Measurements from ENCODE around the gene NMT2. TPM values are rescaled to one million over a fixed set of nuclear protein-coding genes. Genes with fewer than 3 reads are reported as not detected.

Gene NMT2
- total RNA-seq, 1 experiment from 2014 or later = 14.3 TPM

GRCh38 chr10:15158448-15158847 is 10.0 kb downstream of the NMT2 start:
- Histone ChIP-seq H3K27ac (ENCODE audit: low read length) (no peak overlapping the region), H3K27me3 (ENCODE audit: control insufficient read depth, insufficient read depth, low read length) (no peaks in the 10 kb centered on the region), H3K4me1 (ENCODE audit: control insufficient read depth, insufficient read depth, low read length) (no peaks in the 10 kb centered on the region), H3K9me3 (ENCODE audit: control insufficient read depth, insufficient read depth, low read depth, low read length) (no peaks in the 10 kb centered on the region), H3K4me3 (ENCODE audit: low read depth in 2 of 2, low read length in 2 of 2) (no peak overlapping the region), H3K36me3 (ENCODE audit: control insufficient read depth, insufficient read depth, low read length) (no peaks in the 10 kb centered on the region)
- ChIA-PET POLR2A (interaction anchor here (0.6 kb wide), 1 partner anchor 64 kb away, joined by 7 read pairs; no protein-coding TSS in a partner anchor), CTCF (no interaction called here)
- ATAC-seq (no peak), DNase-seq (ENCODE audit: low read depth, low spot score) (no peak)
- TF ChIP-seq SIN3A (IDR thresholded peaks at IDR 0.05; ENCODE audit: borderline replicate concordance, insufficient read depth, low read depth, low read length) = no peak
- TF ChIP-seq POLR2AphosphoS5 (IDR thresholded peaks at IDR 0.05; ENCODE audit: low read depth, low read length) = no peak
- no peak for TF ChIP-seq TCF7L2 (IDR thresholded peaks at IDR 0.05; ENCODE audit: low read depth, low read length)
- TF ChIP-seq REST (IDR thresholded peaks at IDR 0.05; ENCODE audit: insufficient read depth in 1 of 2, low read depth in 2 of 2, low read length in 1 of 2) = no peak
- TF ChIP-seq CTCF (IDR thresholded peaks at IDR 0.05) = no peak
- intact Hi-C loops (cut with micrococcal nuclease; ENCODE audit: unreplicated experiment) = no loop called here
- no TSS peak for BruUV-seq (replicated peaks)
- in situ Hi-C loops (cut with HindIII; ENCODE audit: low pct_unique_long_range_greater_than_20kb, low sequenced_read_pairs) = no loop called here

GRCh38 chr10:15155978-15156656 is 12.4 kb downstream of the NMT2 start:
- in situ Hi-C loops (cut with HindIII; ENCODE audit: low pct_unique_long_range_greater_than_20kb, low sequenced_read_pairs) = no loop called here

More at GRCh38 chr10:15155978-15156656, 12.4 kb downstream of the NMT2 start:
- POLR2A ChIA-PET = no interaction called here
- Histone ChIP-seq H3K27me3 (ENCODE audit: control insufficient read depth, insufficient read depth, low read length) (no peaks in the 10 kb centered on the region), H3K4me1 (ENCODE audit: control insufficient read depth, insufficient read depth, low read length) (no peaks in the 10 kb centered on the region), H3K27ac (ENCODE audit: low read length) (no peak overlapping the region), H3K9me3 (ENCODE audit: control insufficient read depth, insufficient read depth, low read depth, low read length) (no peaks in the 10 kb centered on the region), H3K36me3 (ENCODE audit: control insufficient read depth, insufficient read depth, low read length) (no peaks in the 10 kb centered on the region), H3K4me3 (ENCODE audit: low read depth in 2 of 2, low read length in 2 of 2) (no peak overlapping the region)
- DNase-seq (ENCODE audit: low read depth, low spot score) (no peak), ATAC-seq (no peak)
- BruUV-seq (replicated peaks) = no TSS peak
- CTCF ChIA-PET = no interaction called here
- intact Hi-C loops (cut with micrococcal nuclease; ENCODE audit: unreplicated experiment) = no loop called here
- TF ChIP-seq POLR2AphosphoS5 (IDR thresholded peaks at IDR 0.05; ENCODE audit: low read depth, low read length) (no peak), TCF7L2 (IDR thresholded peaks at IDR 0.05; ENCODE audit: low read depth, low read length) (no peak), REST (IDR thresholded peaks at IDR 0.05; ENCODE audit: insufficient read depth in 1 of 2, low read depth in 2 of 2, low read length in 1 of 2) (no peak), CTCF (IDR thresholded peaks at IDR 0.05) (no peak)

All from Panc1 (cell line).